GM12874 (cell line): ENCODE data around the gene ALOX12B.

Source experiments
- CTCF ChIP-seq: IDR thresholded peaks from 2 replicates; pipeline ENCODE4 v1.5.1; 2011; ENCODE audit warnings: low read depth, mild to moderate bottlenecking, control low read depth, low read length, moderate library complexity; ENCODE audit not compliant: insufficient read depth

The ALOX12B gene

GRCh38 chr17:8103549-8103948, 16.0 kb upstream of the ALOX12B start:
- TF ChIP-seq CTCF, result no peak

GRCh38 chr17:8101721-8102120, 14.2 kb upstream of the ALOX12B start:
- no peak for TF ChIP-seq CTCF

GRCh38 chr17:8100763-8101162, 13.2 kb upstream of the ALOX12B start:
- no peak for TF ChIP-seq CTCF

DNA sequence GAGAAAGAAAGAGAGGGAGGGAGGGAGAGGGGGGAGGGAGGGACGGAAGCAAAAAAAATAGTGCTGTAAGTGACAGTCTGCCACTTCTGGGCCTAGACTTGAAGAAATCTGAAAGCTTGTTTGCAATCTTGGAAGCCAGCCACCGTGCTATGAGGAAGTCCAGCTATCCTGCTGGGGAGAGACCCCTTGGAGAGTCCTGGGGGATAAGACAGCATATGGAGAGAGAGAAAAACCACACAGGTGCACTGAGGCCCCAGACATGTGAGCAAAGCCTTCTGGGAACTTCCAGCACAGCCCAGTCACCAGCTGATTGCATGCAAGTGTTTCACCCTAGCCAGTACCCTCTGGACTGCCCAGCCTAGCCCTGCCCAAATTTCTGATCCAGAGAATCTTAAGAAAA, 12.6 kb upstream of the ALOX12B start:
- TF ChIP-seq CTCF, result no peak

GRCh38 chr17:8096541-8096940, 9.0 kb upstream of the ALOX12B start:
- no peak for TF ChIP-seq CTCF

DNA sequence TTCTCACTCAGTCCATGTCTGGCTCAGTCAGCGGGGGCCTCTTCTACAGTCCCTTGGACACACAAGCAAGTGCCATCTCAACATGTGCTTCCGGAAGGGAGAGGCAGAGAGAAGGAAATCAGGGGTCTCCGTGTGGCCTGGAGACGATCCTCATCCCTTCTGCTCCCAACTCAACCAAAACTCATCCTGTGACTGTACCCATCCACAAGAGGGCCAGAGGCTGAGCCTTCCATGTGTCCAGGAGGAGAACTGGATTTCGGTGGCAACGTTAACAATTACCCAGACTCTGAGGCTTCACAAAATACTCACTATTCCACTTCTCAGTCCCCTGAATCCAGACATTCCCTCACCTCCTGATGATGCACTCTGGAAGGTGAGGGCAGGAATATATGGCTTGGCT, 7.8 kb upstream of the ALOX12B start:
- no peak for TF ChIP-seq CTCF

- no peak for TF ChIP-seq CTCF
Observed at GRCh38 chr17:8091033-8091687, 3.6 kb upstream of the ALOX12B start.
